AG08395 (cell line): ENCODE data around the gene TMEM237.

Experiments used
- DNase-seq: peaks from one replicate; pipeline ENCODE4 v3.0.0; 2012; ENCODE audit warnings: mixed read lengths, low spot score

TMEM237 gene

GRCh38 chr2:201642086-201642578 is 1.2 kb downstream of the TMEM237 start:
- no peak for DNase-seq

- DNase-seq: no peak
Measured at GRCh38 chr2:201639205-201639604, 4.1 kb downstream of the TMEM237 start.

- no peak for DNase-seq
Measured at GRCh38 chr2:201638326-201638725, 5.0 kb downstream of the TMEM237 start.

GRCh38 chr2:201633661-201634249 is 9.5 kb downstream of the TMEM237 start:
- DNase-seq: peak; percentile 10

- no peak for DNase-seq
Measured at GRCh38 chr2:201631041-201631440, 12.3 kb downstream of the TMEM237 start.

- DNase-seq: no peak
Measured at GRCh38 chr2:201630577-201630976, 12.7 kb downstream of the TMEM237 start.

- peak; percentile 33 for DNase-seq
Measured at GRCh38 chr2:201628545-201628944, 14.8 kb downstream of the TMEM237 start.

- DNase-seq: no peak
Measured at GRCh38 chr2:201622306-201622970, 20.9 kb downstream of the TMEM237 start.

GRCh38 chr2:201621293-201621999 is 21.9 kb downstream of the TMEM237 start:
- no peak for DNase-seq

GRCh38 chr2:201618744-201619662 is 24.3 kb downstream of the TMEM237 start:
- peak; percentile 97 for DNase-seq

- no peak for DNase-seq
Measured at GRCh38 chr2:201608021-201608420, 35.3 kb downstream of the TMEM237 start.

GRCh38 chr2:201607568-201607967 is 35.7 kb downstream of the TMEM237 start:
- no peak for DNase-seq

GRCh38 chr2:201600906-201601305 is 42.4 kb downstream of the TMEM237 start:
- DNase-seq: no peak

- DNase-seq: no peak
Measured at GRCh38 chr2:201597397-201597796, 45.9 kb downstream of the TMEM237 start.

GRCh38 chr2:201580486-201580885 is 62.8 kb downstream of the TMEM237 start:
- DNase-seq: peak; percentile 47

GRCh38 chr2:201579536-201579935 is 63.8 kb downstream of the TMEM237 start:
- no peak for DNase-seq

GRCh38 chr2:201575971-201576370 is 67.3 kb downstream of the TMEM237 start:
- DNase-seq: no peak

- DNase-seq: no peak
Measured at GRCh38 chr2:201574766-201575165, 68.5 kb downstream of the TMEM237 start.

- no peak for DNase-seq
Measured at GRCh38 chr2:201572846-201573508, 70.3 kb downstream of the TMEM237 start.
